ENCODE data around the gene SNRPD3. TPM values are rescaled to one million over a fixed set of nuclear protein-coding genes. Genes with fewer than 3 reads are reported as not detected.

SNRPD3 gene
- total RNA-seq: 132 and 192 TPM in 2 replicates

GRCh38 chr22:24555165-24556039 is at the start of gene SNRPD3:
Gene SNRPD3 (plus strand): TSS chr22:24555999. CDS start chr22:24557675, 1,676 bp downstream.

GRCh38 chr22:24554313-24555164 is 1.3 kb upstream of the SNRPD3 start, which contains the start of gene GUCD1:
Gene GUCD1 (minus strand): TSS chr22:24555138. CDS start chr22:24554991, 147 bp downstream.

GRCh38 chr22:24592851-24593558 is 37.2 kb downstream of the SNRPD3 start, which contains the start of gene LRRC75B:
Gene LRRC75B (minus strand): TSS chr22:24593073. CDS start chr22:24593039, 34 bp downstream.

DNA sequence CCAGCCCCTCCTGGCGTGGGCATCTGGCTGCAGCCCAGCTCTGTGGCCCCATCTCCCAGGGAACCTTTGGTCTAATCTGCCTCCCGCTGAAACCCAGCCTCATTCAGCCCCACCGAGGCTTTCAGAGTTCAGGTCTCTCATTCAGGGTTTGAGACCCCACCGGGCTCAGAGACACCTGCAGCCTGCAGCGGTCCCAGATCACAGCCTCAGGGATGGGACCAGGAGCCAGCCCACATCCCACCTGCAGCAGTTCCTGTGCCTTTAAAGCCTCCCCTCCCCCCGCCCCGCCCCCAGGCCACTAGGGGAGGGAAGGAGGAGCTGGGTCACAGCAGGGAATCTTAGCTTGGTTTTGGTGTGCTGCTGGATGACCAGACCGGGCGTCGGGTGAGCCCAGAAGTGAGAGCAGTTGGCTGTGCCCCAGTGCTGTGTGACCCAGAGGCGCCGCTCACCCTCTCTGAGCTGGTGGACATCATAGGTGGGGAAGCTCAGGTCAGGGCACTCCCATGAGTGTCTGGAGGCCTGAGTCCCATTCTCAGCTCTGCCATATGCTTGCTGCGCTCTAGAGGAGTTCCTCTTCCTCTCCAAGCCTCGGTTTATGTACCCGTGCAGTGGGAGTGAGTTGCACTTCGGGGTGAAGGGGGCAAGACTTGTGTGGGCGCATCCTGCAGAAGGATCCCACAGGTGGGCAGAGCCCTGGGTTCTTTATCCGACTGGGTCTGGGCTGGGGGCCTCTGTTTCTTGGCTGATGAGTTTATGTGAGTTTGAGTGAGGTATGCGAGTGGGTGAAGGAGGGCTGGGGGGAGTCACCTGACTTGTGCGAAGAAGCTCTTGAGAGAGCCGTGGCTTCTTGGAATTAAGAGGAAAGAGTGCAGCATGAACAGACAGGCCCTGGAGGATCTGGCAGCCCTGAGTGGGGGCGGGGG is 47.3 kb downstream of the SNRPD3 start, which contains the start of gene GGT1:
TSS of gene GGT1 (plus strand) at position 347 of the 923 bp plus-strand sequence. CDS start 7,889 bp downstream, outside the sequence.

Other genes starting within 250 kb of the SNRPD3 start
- gene ADORA2A, start 128.4 kb upstream of the SNRPD3 start, total RNA-seq: 13.2 and 18.0 TPM in 2 replicates
- 0.38 and 0.85 TPM in 2 replicates for gene UPB1, start 60.7 kb upstream of the SNRPD3 start, total RNA-seq
- 167 and 175 TPM in 2 replicates for gene GUCD1, start 861 bp upstream of the SNRPD3 start, total RNA-seq
- 2.1 and 5.1 TPM in 2 replicates for gene LRRC75B, start 37.1 kb downstream of the SNRPD3 start, total RNA-seq
- gene GGT1, start 47.2 kb downstream of the SNRPD3 start, total RNA-seq: 3.1 and 3.9 TPM in 2 replicates
- gene PIWIL3, start 218.7 kb downstream of the SNRPD3 start, total RNA-seq: under 0.01 TPM in 1 of 2 replicates, not detected in the other

Measured in regular cardiac myocyte (primary cell).